IMR-90 (cell line): ENCODE results near the gene SAPCD1. TPM values are rescaled to one million over a fixed set of nuclear protein-coding genes. Genes with fewer than 3 reads are reported as not detected.
"Not testable (repeated sequence)": the region's sequence is repeated elsewhere in the genome, so short reads cannot be mapped to it uniquely, and the experiment has no call there.

Experiments used
- ATAC-seq: fragments of 200-7000 bp; cut with Tn5 transposase; 2 replicates; pipeline ENCODE4 v1.9.1; 2020; ENCODE audit warnings: low read depth, mild to moderate bottlenecking, moderate library complexity
- BruUV-seq: library from RNA; stranded (reverse); fragments of 400-500 nt; replicated peaks from 2 replicates; lab custom pipeline; 2021; lab: Mats Ljungman, UMichigan
- CTCF ChIA-PET: fragments of 300-600 bp; formaldehyde crosslinking; extraction: SDS; loops from one replicate; lab custom pipeline; 2021; ENCODE audit warnings: antibody characterized with exemption; lab: Yijun Ruan, JAX
- POLR2A ChIA-PET: fragments of 300-600 bp; sonication (Branson Sonifier 250); formaldehyde crosslinking; loops from one replicate; lab custom pipeline; 2022; ENCODE audit warnings: antibody characterized with exemption; ENCODE audit not compliant: unreplicated experiment; lab: Charles Lee
- DNase-seq: peaks from one replicate; pipeline ENCODE4 v3.0.0; 2013
- H2AFZ ChIP-seq: replicated peaks from 2 replicates; pipeline ENCODE3; 2013; ENCODE audit warnings: low read length, mild to moderate bottlenecking; ENCODE audit not compliant: poor library complexity
- H2AK5ac ChIP-seq: 2 replicates; pipeline ENCODE4 v1.6.1; 2013; ENCODE audit warnings: low read depth, low read length, inconsistent platforms
- H2AK9ac ChIP-seq: replicated peaks from 2 replicates; pipeline ENCODE3; 2013; ENCODE audit warnings: mild to moderate bottlenecking, low read depth, low read length, moderate library complexity; ENCODE audit not compliant: poor library complexity
- H2BK120ac ChIP-seq: 2 replicates; pipeline ENCODE4 v1.6.1; 2013; ENCODE audit warnings: low read depth, low read length, inconsistent platforms
- H2BK15ac ChIP-seq: 3 replicates; pipeline ENCODE4 v1.6.1; 2013; ENCODE audit warnings: low read depth, low read length, inconsistent platforms
- H2BK20ac ChIP-seq: 2 replicates; pipeline ENCODE4 v1.6.1; 2013; ENCODE audit warnings: low read depth, mild to moderate bottlenecking, inconsistent platforms, low read length, moderate library complexity
- H2BK5ac ChIP-seq: 2 replicates; pipeline ENCODE4 v1.6.1; 2013; ENCODE audit warnings: mild to moderate bottlenecking, low read depth, low read length, inconsistent platforms; ENCODE audit not compliant: poor library complexity, severe bottlenecking
- H3K14ac ChIP-seq: replicated peaks from 2 replicates; pipeline ENCODE4 v1.6.1; 2013; ENCODE audit warnings: low read depth, low read length, inconsistent platforms
- H3K18ac ChIP-seq: 2 replicates; pipeline ENCODE4 v1.6.1; 2013; ENCODE audit warnings: low read depth, low read length, control low read depth
- H3K23ac ChIP-seq: 2 replicates; pipeline ENCODE4 v1.6.1; 2013; ENCODE audit warnings: low read depth, low read length, inconsistent platforms
- H3K27ac ChIP-seq: 2 replicates; pipeline ENCODE4 v1.5.1; 2013; ENCODE audit warnings: mild to moderate bottlenecking, control low read depth, low read length; ENCODE audit not compliant: insufficient read depth
- H3K27me3 ChIP-seq: 2 replicates; pipeline ENCODE4 v1.6.1; 2013; ENCODE audit warnings: low read length; ENCODE audit not compliant: control insufficient read depth, insufficient read depth
- H3K36me3 ChIP-seq: 2 replicates; pipeline ENCODE4 v1.6.1; 2013; ENCODE audit warnings: low read length, mixed read lengths; ENCODE audit not compliant: control insufficient read depth, insufficient read depth
- H3K4ac ChIP-seq: 2 replicates; pipeline ENCODE4 v1.6.1; 2013; ENCODE audit warnings: low read depth, low read length, inconsistent platforms
- H3K4me1 ChIP-seq: 2 replicates; pipeline ENCODE4 v1.6.1; 2013; ENCODE audit warnings: low read length, mixed read lengths; ENCODE audit not compliant: control insufficient read depth, insufficient read depth
- H3K4me2 ChIP-seq: 2 replicates; pipeline ENCODE4 v1.6.1; 2013; ENCODE audit warnings: low read depth, mild to moderate bottlenecking, control low read depth, low read length, moderate library complexity
- H3K4me3 ChIP-seq: 2 replicates; pipeline ENCODE4 v1.5.1; 2013; ENCODE audit warnings: low read depth, mild to moderate bottlenecking, control low read depth, low read length, moderate library complexity; ENCODE audit not compliant: insufficient read depth
- H3K56ac ChIP-seq: 2 replicates; pipeline ENCODE4 v1.6.1; 2013; ENCODE audit warnings: low read length, inconsistent platforms; ENCODE audit not compliant: insufficient read depth; ENCODE audit errors: extremely low read depth
- H3K79me1 ChIP-seq, 2 experiments: 2 replicates each; pipeline ENCODE4 v1.6.1; 2013; ENCODE audit warnings: low read length in 2 of 2, inconsistent platforms in 1 of 2, low read depth in 1 of 2
- H3K9ac ChIP-seq: 2 replicates; pipeline ENCODE4 v1.6.1; 2013; ENCODE audit warnings: low read depth, low read length, control low read depth
- H3K9me1 ChIP-seq: 2 replicates; pipeline ENCODE4 v1.6.1; 2013; ENCODE audit warnings: low read length, inconsistent platforms; ENCODE audit not compliant: insufficient read depth
- H3K9me3 ChIP-seq: 2 replicates; pipeline ENCODE4 v1.6.1; 2013; ENCODE audit warnings: low read length; ENCODE audit not compliant: control insufficient read depth, insufficient read depth
- H4K20me1 ChIP-seq: 2 replicates; pipeline ENCODE4 v1.6.1; 2013; ENCODE audit warnings: low read length, inconsistent platforms; ENCODE audit not compliant: insufficient read depth
- H4K5ac ChIP-seq: 2 replicates; pipeline ENCODE4 v1.6.1; 2013; ENCODE audit warnings: mild to moderate bottlenecking, low read depth, low read length, control low read depth
- H4K8ac ChIP-seq, 2 experiments: 2 replicates each; pipeline ENCODE4 v1.6.1; 2013; ENCODE audit warnings: low read depth in 2 of 2, low read length in 2 of 2, control low read depth in 1 of 2, inconsistent platforms in 1 of 2
- H4K91ac ChIP-seq: 2 replicates; pipeline ENCODE4 v1.6.1; 2013; ENCODE audit warnings: low read depth, low read length, inconsistent platforms; ENCODE audit not compliant: insufficient read depth
- WGBS, 2 experiments: methylation state at CpG; one replicate each; pipeline versions ENCODE4 v1.1.5 to v1.1.7; 2013; ENCODE audit warnings: missing lambda C conversion rate in 2 of 2; ENCODE audit not compliant: insufficient read length in 1 of 2; ENCODE audit errors: extremely low coverage in 2 of 2; 5-methylcytosine and 5-hydroxymethylcytosine counted together
- dilution Hi-C: fragments of 300-500 bp; cut with HindIII; formaldehyde crosslinking; loops from one replicate; pipeline ENCODE4 v1.14.3; 2018; ENCODE audit warnings: low sequenced_read_pairs; ENCODE audit not compliant: unreplicated experiment
- in situ Hi-C: fragments of 300-500 bp; cut with MboI; formaldehyde crosslinking; loops from 3 replicates; pipeline ENCODE4 v1.14.3; 2019; ENCODE audit warnings: low sequenced_read_pairs, inconsistent platforms, mixed read lengths
- intact Hi-C: fragments of 100-400 bp; cut with micrococcal nuclease; formaldehyde crosslinking; loops from 2 replicates; pipeline ENCODE4 v1.10.0; 2022
- polyA plus RNA-seq, 3 experiments: library from polyadenylated mRNA; depleted of rRNA; stranded (reverse); fragments of >200 nt; gene quantifications; 2 replicates each; pipeline ENCODE4 v1.2.3, GENCODE V29; 2012; ENCODE audit warnings: low replicate concordance in 1 of 3
- total RNA-seq: library from RNA; depleted of rRNA; stranded (reverse); fragments of >200 nt; gene quantifications from 2 replicates; pipeline ENCODE4 v1.2.3, GENCODE V29; 2012

SAPCD1 gene
- total and polyA plus RNA-seq, 2 of the 4 experiments (the other 2 are of a cell fraction) = 2.3 TPM; not detected in 1

GRCh38 chr6:31801031-31801927 lies 38.8 kb downstream of the SAPCD1 start:
- H2AK5ac ChIP-seq, H2AFZ ChIP-seq, H4K20me1 ChIP-seq, H3K4ac ChIP-seq, H3K9me1 ChIP-seq, H4K5ac ChIP-seq, in situ Hi-C loops, POLR2A ChIA-PET, H3K9me3 ChIP-seq, H3K36me3 ChIP-seq, H2BK120ac ChIP-seq, H4K8ac ChIP-seq, H4K91ac ChIP-seq, DNase-seq, H3K9ac ChIP-seq, dilution Hi-C loops, H3K4me1 ChIP-seq, H3K4me2 ChIP-seq, H3K14ac ChIP-seq, intact Hi-C loops, H3K23ac ChIP-seq, H3K27me3 ChIP-seq, H3K4me3 ChIP-seq, H3K27ac ChIP-seq, H3K18ac ChIP-seq, H2BK15ac ChIP-seq, H3K56ac ChIP-seq, BruUV-seq, ATAC-seq, H2AK9ac ChIP-seq, H2BK20ac ChIP-seq, H2BK5ac ChIP-seq: not testable (repeated sequence)
- CTCF ChIA-PET = interaction anchor here (0.6 kb wide), 1 partner anchor 149 kb away, joined by 4 read pairs; no protein-coding TSS in a partner anchor
- WGBS, 2 experiments = 100% methylated on average over 1 of the region's 8 CpGs; no CpG with 5 or more reads in 1 of the 2 experiments
- peaks cover 14 to 32% of the 10 kb centered on the region in 2 experiments for H3K79me1 ChIP-seq
